ENCODE data around the gene BRD7. TPM values are rescaled to one million over a fixed set of nuclear protein-coding genes. Genes with fewer than 3 reads are reported as not detected.

Gene BRD7
- total and polyA plus RNA-seq, 2 of the 13 experiments (the other 11 are each of a cell fraction or from before 2014, with no cell fraction given): 82.3 to 149 TPM

DNA sequence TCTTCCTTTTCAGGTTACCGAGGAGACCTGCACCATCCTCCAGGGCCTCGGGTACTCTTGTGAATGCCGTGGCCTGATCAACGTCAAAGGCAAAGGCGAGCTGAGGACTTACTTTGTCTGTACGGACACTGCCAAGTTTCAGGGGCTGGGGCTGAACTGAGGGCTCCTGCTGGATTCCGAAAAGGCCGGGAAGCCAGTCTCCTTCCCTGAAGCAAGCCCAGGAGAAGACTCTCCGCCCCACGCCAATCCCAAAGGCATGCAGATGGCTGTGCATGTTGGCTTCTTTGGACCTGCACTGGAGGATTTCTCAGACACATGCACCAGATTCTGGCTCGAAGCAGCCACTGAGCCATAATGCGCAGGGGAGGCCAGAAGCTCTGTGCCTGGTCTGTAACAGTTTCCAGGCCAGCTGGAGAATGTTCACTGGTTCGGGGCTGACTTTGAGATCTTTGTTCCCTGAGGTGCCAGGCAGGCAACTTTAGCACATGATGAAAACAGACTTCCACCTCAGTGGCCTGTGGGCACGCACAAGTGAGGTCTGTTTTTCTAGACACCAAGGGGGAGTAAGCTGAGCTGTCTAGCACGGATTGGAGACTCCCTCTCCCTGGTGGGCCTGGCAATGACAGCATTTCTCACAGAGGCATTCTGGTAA, 53.3 kb downstream of the BRD7 start:
- Histone ChIP-seq H3K9me3 (ENCODE audit: low read length) (no peaks in the 10 kb centered on the region), H2AFZ (ENCODE audit: low read length) (no peak overlapping the region), H3K4me2 (ENCODE audit: low read depth, low read length) (no peak overlapping the region), H3K27me3 (ENCODE audit: control insufficient read depth in 1 of 2, insufficient read depth in 2 of 2, low read length in 2 of 2) (no peaks in the 10 kb centered on the region), H3K27ac (ENCODE audit: extremely low read length, insufficient read depth, low read length) (no peak overlapping the region), H3K9ac (ENCODE audit: insufficient read depth, low read depth, low read length) (no peak overlapping the region), H4K20me1 (ENCODE audit: insufficient read depth, low read length) (no peaks in the 10 kb centered on the region), H3K4me3 (replicated peaks in 1 of 3; ENCODE audit: insufficient read depth in 1 of 3, low read depth in 2 of 3, low read length in 3 of 3) (no peak overlapping the region), H3K79me2 (ENCODE audit: insufficient read depth, low read length) (no peaks in the 10 kb centered on the region), H3K36me3 (replicated peaks in 1 of 2; ENCODE audit: control insufficient read depth in 1 of 2, insufficient read depth in 2 of 2, low read length in 2 of 2) (peaks cover 28 to 53% of the 10 kb centered on the region in 2 experiments), H3K4me1 (ENCODE audit: insufficient read depth, low read length) (peaks cover 43% of the 10 kb centered on the region)
- FAIRE-seq (no peak), ATAC-seq (no peak), DNase-seq (ENCODE audit: low spot score) (no peak)
- intact Hi-C loops (cut with micrococcal nuclease; ENCODE audit: unreplicated experiment): no loop called here
- WGBS (ENCODE audit: low lambda C conversion rate): 92% methylated on average over 15 of the region's 15 CpGs
- CTCF ChIA-PET (ENCODE audit: low intra/inter-chr PET ratio, low total read pairs): no interaction called here
- no TSS peak for BruUV-seq (replicated peaks)
- POLR2A ChIA-PET: no interaction called here
- no peak for TF ChIP-seq FOXK1 (CRISPR knock-in tag; IDR thresholded peaks at IDR 0.05; ENCODE audit: borderline replicate concordance, low read depth)
- TF ChIP-seq ZFYVE20 (CRISPR knock-in tag; IDR thresholded peaks at IDR 0.05; ENCODE audit: borderline replicate concordance, low read depth): no peak
- TF ChIP-seq DBP (CRISPR knock-in tag; IDR thresholded peaks at IDR 0.05; ENCODE audit: not compliant biosample characterization): no peak
- TF ChIP-seq, protein P1, sequence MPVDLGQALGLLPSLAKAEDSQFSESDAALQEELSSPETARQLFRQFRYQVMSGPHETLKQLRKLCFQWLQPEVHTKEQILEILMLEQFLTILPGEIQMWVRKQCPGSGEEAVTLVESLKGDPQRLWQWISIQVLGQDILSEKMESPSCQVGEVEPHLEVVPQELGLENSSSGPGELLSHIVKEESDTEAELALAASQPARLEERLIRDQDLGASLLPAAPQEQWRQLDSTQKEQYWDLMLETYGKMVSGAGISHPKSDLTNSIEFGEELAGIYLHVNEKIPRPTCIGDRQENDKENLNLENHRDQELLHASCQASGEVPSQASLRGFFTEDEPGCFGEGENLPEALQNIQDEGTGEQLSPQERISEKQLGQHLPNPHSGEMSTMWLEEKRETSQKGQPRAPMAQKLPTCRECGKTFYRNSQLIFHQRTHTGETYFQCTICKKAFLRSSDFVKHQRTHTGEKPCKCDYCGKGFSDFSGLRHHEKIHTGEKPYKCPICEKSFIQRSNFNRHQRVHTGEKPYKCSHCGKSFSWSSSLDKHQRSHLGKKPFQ (CRISPR knock-in tag; IDR thresholded peaks at IDR 0.05; ENCODE audit: insufficient replicate concordance): no peak
- TF ChIP-seq AGO2 (optimal IDR thresholded peaks at IDR 0.05; ENCODE audit: low read depth, low read length): no peak
- in situ Hi-C loops (cut with HindIII; ENCODE audit: extremely low pct_ligation_motif_present, low pct_unique_long_range_greater_than_20kb): no loop called here

Measured in HepG2 (cell line).